A172 (cell line): ENCODE results near the gene DCTN5. TPM values are rescaled to one million over a fixed set of nuclear protein-coding genes. Genes with fewer than 3 reads are reported as not detected.

Source experiments
- DNase-seq: peaks from one replicate; pipeline ENCODE4 v3.0.0-alpha.2; 2015; ENCODE audit warnings: low spot score
- total RNA-seq: library from RNA; depleted of rRNA; stranded (reverse); fragments of >200 nt; shearing (Covaris generic); gene quantifications from 2 replicates; pipeline ENCODE4 v1.2.3, GENCODE V29; 2014

DCTN5 gene
- total RNA-seq, 1 experiment from 2014 or later, result 51.3 TPM

DNA sequence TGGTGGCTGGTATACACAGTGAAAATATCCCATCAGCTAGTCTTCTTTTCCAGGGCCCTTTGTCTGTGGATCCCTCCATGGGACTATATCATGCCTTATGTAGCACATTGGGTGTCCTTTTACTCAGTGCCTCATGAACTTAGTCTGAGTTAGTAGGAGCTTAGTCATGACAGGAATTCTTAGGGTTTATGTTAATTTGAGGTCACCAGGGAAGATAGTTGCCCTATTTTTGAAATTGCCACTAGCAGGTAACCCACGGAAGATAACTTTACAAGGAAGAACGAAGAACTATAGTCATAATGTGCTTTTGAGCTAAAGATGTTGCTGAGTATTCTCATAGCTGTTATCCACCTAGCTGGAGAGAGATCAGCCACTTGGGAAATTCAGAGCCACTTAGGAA is 22.7 kb downstream of the DCTN5 start:
- DNase-seq, result no peak

DNA sequence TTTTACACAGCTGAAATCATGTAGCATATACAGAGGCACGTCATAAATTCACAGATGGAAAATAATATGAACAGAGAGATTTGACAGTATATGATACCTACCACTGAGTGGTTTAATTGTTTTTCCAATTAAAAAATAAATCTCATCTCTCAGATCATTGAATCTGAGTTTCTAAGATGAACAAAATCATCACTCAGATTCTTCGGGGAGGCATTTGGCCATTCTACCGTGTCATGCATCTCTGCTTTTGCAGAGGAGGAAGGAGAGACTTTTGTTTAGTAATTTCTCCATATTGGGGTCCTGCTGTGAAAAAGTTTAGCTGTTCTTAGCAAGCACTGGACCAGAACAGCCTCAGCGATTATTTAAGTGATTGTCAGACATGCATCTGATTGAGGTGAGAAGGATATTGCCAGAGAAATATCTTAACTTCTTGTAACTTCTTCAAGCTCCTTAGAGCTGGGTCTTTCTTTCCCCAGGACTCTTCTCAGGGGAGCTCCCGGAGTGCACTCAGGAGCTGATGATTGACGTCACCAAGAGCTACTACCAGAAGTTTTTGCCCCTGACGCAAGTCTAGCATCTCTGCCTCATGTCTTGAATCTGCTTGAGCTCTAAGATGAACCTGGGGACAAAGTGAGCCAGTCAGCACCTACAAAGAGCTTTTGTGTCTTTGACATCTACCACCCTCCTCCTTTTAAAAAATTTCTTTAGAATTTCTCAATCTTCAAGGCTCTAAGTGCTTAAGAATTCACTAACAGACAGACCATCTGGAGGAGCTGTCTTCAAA is 25.5 kb downstream of the DCTN5 start:
- no peak for DNase-seq

DNA sequence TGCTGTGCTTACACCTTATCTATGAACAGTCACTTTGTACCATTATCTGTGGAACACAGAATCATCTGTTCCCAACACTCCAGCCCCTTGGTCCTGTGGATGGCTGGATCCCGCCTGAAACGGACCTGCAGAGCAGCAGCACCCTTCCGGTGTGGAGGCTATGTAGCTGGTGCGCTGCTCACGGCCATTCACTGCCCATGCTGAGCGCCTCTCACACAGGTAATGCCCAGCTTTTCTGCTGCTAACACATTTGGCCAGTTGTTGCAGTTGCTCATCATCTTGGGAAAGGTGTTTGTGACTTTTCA is 26.0 kb downstream of the DCTN5 start:
- DNase-seq, result no peak

DNA sequence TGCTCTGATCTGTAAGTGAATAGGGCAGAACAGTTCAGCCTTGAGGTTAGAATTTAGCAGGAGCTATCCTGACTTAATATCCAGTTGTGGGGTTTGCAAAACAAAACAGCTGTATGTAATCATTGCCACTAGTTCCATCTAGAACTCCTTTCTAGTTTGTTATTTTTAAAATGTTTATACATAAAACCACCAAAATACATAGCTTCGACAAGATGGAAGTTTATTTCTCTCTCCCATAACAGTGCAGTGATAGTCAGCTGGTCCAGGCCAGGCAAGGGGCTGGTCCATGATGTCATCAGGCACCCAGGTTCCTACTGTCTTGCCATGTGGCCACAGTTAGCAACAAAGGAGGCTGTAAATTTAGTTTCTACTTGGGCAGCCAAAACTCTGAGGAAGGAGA is 27.0 kb downstream of the DCTN5 start:
- no peak for DNase-seq

DNA sequence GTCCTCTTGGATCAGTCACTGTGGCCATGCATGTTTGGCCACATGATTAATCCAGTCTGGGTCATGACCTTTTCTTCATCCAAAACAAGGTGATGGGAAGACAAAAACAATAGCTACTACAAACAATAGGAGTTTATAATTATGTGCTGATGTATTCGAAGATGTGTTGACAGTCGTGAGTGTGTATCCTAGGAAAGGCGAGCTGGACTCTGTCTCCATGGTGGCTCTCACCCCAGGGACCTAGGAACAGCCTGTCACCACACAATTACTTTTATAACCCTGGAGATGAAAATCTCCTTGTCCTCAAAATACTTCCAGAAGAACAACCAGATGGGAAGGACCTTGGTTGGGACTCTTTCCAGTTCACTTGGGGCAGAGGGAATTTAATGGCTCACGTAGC is 27.6 kb downstream of the DCTN5 start:
- no peak for DNase-seq

DNA sequence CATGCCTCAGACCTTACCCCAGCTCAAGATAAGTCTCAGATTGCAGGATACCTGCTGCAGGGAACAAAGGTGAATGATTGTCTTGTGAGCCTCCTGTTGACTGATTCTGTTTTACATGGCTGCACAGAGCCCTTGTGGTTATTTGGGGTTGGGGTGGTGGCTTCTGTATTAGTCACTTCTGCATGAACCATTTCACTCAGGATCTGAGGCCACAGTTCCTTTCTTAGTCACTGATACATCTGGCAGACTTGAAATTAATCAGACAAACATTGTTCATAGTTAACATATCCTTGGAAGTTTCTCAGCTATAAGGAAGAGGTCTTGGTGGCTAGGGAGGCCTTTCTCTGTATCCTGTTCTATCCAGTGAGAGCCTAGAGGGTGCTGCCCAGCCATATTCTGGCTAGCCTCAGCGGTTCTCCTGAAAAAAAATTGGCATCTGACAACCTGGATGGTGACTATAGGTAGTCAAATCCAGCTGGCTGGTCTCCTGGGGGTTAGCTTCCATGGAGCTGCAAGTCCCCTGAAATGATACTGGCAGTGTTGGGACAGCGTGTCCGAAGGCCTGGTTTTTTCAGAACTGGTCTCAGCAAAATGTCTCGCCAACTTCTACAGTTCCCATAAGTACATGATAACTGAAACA is 29.0 kb downstream of the DCTN5 start:
- DNase-seq, result peak; percentile 63

DNA sequence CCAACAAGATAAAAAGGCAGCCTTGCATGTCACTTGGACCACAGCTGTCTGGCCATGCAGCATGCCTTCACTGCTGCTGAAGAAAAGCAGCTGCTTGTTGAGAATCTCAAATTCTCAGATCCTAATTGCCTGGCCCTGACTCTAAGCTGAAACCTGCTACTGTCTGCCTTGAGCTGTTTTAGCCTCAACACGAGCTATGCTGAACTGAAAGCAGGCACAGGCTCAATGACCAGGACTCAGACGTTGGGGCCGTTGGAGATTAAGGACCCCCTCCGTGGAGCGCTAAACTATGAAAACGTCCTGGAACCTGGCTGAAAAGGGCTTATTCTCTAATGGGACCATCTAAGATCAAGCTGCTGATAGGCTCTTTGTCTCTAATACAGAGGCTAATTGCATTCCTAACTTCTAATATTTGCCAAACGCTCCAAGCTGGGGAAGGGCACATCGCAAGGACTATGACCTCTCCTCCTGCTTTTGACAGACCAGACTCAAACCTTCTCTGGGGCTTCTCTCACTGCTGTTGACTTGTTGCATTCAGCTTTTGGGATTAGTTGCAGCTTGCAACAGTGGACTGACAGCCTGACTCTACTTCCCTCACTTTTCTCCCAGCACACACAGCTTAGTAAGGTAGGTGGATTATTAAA is 32.8 kb downstream of the DCTN5 start:
- DNase-seq, result no peak

DNA sequence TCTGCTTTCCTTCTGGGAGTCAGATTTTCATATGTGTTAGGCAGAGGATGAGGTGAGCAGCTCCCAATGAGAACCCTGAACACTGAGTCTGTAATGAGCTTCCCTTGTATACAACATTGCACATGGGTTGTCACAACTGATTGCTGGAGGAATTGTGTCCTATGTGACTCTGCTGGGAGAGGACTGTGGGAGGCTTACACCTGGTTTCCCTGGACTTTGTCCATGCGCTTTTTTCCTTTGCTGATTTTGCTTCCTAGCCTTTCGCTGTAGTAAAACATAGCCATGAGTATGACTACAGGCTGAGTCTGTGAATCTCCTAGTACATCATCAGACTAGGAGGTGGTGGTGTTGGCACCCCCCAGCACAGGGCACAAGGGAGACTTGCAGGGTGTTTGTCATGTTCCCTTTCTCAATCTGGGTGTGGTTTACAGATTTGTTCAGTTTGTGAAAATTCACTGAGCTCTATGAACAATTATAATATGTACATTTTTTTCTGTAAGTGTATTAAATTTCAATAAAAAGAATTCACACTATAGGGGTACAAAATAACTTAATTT is 35.7 kb downstream of the DCTN5 start:
- DNase-seq, result no peak

DNA sequence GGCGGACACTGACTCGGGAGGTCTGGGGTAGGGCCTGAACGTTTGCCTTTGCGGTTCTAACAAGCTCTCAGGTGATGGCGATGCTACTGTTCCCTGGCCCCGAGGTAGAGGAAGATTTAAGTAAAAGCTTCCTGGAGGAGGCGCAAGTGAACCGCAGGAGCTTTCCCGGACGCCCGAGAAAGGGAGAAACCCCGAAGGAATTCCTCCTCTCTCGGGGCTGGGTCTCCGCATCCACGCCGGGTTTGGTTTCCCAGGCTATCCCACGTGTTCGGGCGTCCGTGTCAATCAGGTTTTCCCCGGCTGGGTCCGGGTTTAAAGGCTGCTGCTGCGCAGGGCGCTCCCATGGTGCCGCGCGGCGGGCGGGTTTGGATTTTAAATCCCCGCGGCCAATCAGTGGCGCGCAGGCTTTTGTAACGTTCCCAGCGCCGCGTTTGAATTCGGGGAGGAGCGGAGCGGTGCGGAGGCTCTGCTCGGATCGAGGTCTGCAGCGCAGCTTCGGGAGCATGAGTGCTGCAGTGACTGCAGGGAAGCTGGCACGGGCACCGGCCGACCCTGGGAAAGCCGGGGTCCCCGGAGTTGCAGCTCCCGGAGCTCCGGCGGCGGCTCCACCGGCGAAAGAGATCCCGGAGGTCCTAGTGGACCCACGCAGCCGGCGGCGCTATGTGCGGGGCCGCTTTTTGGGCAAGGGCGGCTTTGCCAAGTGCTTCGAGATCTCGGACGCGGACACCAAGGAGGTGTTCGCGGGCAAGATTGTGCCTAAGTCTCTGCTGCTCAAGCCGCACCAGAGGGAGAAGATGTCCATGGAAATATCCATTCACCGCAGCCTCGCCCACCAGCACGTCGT is 37.4 kb downstream of the DCTN5 start, which contains the start of gene PLK1:
TSS of gene PLK1 (plus strand) at position 460 of the 844 bp plus-strand sequence. CDS start at position 504, 44 bp downstream.
- DNase-seq, result peak; percentile 71

DNA sequence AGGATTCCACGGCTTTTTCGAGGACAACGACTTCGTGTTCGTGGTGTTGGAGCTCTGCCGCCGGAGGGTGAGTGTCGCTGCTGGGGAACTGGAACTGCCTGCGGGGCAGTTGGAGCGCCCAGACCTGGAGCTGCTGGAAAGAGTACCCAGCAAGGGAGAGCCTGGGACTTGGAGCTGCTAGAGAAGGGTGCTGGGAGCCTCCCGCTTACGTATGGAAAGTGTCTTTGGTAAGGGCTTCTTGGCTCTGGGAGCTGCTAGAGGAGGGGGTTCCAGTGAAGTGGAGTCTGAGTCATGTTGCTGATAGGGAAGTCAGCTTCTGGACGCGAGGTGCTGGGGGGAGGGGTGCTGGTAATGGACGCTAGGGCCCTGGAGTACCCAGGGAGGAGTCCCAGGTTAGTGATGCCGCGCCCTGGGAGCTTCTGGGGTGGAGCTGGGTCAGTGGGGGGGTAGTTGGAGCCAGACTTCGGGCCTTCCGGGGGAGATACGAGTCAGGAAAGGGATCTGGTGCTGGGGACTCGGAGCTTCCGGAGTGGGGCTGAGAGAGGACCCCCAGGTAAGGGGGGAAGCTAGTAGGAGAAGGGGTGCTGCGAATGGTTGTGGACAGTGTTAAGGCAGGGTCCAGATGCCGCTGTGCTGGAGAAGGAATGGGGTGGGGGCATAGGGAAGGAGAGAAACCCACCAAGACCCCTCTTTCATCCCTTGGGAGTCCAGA is 38.2 kb downstream of the DCTN5 start:
- peak; percentile 45 for DNase-seq

DNA sequence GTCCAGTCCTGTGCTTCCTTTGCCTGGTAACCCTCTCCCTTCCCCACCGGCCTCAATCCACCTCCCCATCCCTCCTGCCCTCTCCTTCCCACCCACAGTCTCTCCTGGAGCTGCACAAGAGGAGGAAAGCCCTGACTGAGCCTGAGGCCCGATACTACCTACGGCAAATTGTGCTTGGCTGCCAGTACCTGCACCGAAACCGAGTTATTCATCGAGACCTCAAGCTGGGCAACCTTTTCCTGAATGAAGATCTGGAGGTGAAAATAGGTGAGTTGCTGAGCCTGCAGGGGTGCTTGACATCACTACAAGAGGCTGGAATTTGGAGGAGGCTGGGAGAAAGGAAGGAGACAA is 38.7 kb downstream of the DCTN5 start:
- DNase-seq, result no peak

DNA sequence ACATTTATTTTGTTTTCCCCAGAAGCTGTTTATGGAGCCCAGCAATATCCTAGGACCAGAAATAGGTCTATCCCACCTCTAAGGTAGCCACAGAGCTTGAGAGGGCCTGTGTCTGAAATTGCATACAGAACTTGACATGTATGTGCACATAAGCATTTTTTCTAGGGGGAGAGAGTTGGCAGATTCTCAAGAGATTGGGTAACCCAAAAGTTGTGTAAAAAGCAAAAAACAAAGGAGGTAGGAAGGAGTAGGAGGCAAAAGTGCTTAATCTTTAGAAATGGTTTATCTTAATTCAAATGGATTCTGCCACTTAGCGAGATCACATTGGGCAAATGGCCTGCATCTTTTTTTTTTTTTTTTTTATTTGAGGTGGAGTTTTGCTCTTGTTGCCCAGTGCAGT is 40.9 kb downstream of the DCTN5 start:
- DNase-seq, result no peak

DNA sequence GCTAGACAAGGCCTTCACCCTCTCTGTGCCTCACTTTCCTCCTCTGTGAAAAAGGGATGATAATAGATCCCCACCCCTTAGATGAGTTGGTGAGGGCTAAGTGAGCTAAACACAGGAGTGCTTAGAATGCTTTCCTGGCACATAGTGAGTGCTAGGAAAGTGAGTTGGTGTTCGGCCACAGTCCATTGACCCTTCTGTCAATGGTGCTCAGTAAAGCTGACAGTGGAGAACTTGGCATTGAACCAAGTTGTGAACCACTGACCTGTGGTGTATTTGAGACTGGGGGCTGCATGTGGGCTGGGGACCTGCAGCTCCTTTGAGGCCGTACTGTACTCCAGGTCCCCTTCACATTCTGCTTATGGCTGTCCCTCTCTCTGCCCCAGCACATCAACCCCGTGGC is 42.2 kb downstream of the DCTN5 start:
- no peak for DNase-seq

DNA sequence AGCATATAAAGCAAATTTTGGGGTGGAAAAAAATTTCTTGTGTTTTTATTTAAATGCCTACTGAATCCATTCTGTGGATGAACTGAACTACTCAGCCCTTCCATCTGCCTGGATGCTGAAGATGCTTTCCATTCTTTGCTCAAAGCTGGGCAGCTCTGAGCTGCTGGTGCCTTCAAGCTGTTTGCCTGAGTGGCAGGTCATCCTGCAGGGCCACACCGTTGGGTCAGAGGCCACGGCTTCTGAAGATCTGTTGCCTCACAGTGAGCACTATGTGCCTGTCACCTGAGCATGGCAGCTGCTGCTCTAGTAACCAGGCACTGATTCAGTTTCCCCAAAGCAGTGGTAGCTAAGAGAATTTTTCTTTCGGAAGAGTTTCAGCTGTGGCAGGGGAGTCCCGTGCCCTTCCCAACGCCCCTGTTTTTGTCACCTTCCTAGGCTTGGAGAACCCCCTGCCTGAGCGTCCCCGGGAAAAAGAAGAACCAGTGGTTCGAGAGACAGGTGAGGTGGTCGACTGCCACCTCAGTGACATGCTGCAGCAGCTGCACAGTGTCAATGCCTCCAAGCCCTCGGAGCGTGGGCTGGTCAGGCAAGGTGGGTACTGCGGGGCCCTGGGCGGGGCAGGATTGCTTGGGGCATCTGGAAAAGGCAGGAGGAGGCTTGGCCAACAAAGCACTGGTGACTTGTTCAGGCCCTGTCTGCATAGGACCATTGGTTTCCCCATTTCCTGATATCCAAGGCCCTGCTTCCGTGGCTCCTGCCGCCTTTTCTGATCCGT is 46.0 kb downstream of the DCTN5 start:
- no peak for DNase-seq

DNA sequence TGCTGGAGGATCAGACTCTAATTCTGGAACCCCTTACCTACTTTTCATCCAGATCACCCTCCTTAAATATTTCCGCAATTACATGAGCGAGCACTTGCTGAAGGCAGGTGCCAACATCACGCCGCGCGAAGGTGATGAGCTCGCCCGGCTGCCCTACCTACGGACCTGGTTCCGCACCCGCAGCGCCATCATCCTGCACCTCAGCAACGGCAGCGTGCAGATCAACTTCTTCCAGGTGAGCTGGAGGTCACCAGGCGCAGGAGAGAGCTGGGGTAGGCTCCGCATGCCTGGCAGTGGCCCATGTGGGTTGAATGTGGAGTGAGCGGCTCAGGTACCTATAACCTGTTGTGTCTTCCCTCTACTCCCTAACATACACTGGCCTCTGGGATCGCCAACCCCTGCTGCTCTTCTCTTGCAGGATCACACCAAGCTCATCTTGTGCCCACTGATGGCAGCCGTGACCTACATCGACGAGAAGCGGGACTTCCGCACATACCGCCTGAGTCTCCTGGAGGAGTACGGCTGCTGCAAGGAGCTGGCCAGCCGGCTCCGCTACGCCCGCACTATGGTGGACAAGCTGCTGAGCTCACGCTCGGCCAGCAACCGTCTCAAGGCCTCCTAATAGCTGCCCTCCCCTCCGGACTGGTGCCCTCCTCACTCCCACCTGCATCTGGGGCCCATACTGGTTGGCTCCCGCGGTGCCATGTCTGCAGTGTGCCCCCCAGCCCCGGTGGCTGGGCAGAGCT is 48.3 kb downstream of the DCTN5 start:
- DNase-seq, result no peak

DNA sequence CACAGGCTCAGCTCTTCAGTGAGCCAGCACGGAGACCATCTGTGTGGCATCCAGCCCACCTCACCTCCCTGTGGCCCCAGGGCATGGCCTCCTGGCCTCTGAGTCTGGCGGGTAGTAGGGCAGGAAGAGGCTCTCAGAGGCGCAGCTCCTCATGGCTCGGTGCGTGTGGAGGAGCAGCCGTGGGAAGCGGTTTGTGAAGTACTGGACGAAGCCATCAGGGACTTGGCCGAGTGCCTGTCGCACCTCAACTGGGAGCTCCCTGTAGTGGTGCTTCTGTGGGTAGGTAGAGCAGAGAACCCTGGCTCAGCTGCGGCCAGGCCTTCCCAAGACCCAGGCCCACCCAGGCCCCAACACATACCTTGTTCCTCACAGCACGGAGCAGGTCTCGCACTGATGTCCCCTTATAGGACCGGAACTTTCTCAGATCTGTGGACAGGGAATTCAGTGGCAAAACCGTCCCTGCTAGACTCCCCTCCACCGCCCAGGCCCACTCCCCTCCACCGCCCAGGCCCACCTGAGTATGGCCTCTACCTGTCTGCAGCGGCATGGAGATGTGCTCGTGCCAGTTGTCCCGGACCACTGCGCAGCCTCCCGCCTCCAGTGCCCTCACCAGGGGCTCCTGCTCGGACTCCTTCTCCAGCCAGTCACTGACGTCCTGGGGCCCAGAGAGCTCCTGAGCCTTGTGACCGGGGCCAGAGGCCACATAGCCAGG is 49.7 kb downstream of the DCTN5 start:
- DNase-seq, result no peak

DNA sequence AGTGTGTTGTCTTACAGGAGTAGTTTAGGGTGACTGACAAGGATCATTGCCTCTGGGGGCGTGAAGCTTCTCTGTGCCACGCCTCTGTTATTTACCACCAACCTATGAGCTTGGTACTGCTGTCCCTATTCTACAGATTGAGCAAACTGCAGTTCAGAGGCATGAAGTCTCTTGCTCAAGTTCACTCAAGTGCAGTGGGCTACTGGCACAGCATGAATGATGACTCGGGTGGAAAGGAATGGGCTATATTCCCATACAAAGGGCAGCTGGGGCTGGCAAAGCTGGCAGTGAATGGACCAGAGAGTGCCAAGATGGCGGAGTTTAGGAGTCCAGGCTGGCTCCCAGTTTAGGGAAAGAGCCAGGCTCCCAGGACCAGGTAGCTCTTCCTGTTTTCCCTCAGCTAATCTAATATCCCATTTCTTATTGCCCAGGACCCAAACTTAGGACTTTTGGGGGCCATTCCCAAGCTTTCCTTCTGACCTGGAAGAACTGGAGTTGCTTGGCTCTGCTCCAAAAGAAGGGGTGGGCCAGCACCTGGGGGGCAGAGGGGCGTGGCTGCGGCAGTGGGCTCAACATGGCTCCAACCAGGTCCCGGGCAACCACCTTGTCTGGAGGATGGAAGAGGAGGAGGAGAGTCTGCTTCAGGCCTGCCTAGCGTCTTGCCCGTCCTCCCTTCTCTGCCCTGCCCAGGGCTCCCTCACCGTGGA is 50.4 kb downstream of the DCTN5 start:
- DNase-seq, result peak; percentile 60

DNA sequence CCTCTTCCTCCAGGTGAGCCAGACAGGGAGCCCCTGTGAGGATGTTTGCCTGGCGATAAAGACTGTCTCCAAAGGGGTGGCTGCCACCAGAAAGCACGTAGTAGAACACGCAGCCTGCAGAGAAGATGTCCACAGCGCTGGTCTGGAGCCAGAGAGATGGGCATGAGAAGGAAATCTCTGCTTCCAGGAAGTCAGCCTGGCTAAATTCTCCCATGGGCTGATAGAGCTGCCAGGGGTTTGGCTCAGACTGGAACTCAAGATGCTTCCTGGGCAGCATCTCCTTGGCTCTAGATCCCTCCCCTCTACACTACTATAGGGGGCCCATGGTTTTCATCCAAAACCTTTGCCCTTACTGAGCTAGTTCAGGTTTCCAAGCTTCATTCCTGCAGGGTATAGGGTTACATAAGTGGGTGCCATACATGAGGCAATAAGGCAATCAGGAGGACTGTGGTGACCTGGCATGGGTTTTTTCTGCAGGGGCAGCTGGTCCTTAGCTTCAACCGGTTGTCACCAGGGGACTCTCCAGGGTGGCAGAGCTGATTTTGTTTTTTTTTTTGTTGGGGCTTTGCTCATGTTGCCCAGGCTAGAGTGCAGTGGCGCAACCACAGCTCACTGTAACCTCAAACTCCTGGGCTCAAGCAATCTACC is 51.0 kb downstream of the DCTN5 start:
- DNase-seq, result no peak
